GM12878 (cell line): ENCODE measurements around the gene GGT6. TPM values are rescaled to one million over a fixed set of nuclear protein-coding genes. Genes with fewer than 3 reads are reported as not detected.

Experiments used
- ATAC-seq: fragments of 200-7000 bp; cut with Tn5 transposase; 3 replicates; pipeline ENCODE4 v1.9.1; 2020; ENCODE audit warnings: mild to moderate bottlenecking, moderate library complexity
- BruUV-seq: library from RNA; stranded (reverse); fragments of 400-500 nt; replicated peaks from 2 replicates; lab custom pipeline; 2021; lab: Mats Ljungman, UMichigan
- CTCF ChIA-PET: fragments of 300-600 bp; sonication (Branson Sonifier 250); formaldehyde crosslinking; extraction: SDS; loops from one replicate; lab custom pipeline; 2021; ENCODE audit warnings: inconsistent platforms; lab: Yijun Ruan, JAX
- POLR2A ChIA-PET: fragments of 350-600 bp; formaldehyde crosslinking; extraction: SDS; loops from one replicate; lab custom pipeline; 2021; ENCODE audit warnings: inconsistent platforms; lab: Charles Lee
- RAD21 ChIA-PET: fragments of 300-600 bp; sonication (Branson Sonifier 250); formaldehyde crosslinking; loops from one replicate; lab custom pipeline; 2023; ENCODE audit warnings: antibody characterized with exemption; ENCODE audit not compliant: unreplicated experiment; lab: Charles Lee
- SMC1A ChIA-PET: fragments of 300-600 bp; sonication (Branson Sonifier 250); formaldehyde crosslinking; loops from one replicate; lab custom pipeline; 2023; ENCODE audit not compliant: unreplicated experiment, uncharacterized antibody; lab: Charles Lee
- DNase-seq: peaks from one replicate; pipeline ENCODE4 v3.0.0-alpha.2; 2011; ENCODE audit warnings: low read depth, low spot score
- FAIRE-seq: peaks from 3 replicates; lab custom pipeline; 2011; peaks lifted over from hg19 to GRCh38; lab: Jason Lieb, UNC
- H2AFZ ChIP-seq: 2 replicates; pipeline ENCODE4 v1.6.0; 2011; ENCODE audit warnings: low read depth, low read length, control low read depth; ENCODE audit not compliant: control insufficient read depth
- H3K27ac ChIP-seq: 2 replicates; pipeline ENCODE4 v1.5.1; 2011; ENCODE audit warnings: control low read depth; ENCODE audit not compliant: control insufficient read depth, insufficient read depth
- H3K27me3 ChIP-seq, 2 experiments: replicated peaks in 1 of 2; 2 replicates each; pipeline versions ENCODE4 v1.6.0 to v1.6.1; 2011; ENCODE audit warnings: low read length in 1 of 2; ENCODE audit not compliant: control insufficient read depth in 2 of 2, insufficient read depth in 2 of 2
- H3K36me3 ChIP-seq, 2 experiments: 2 replicates each; pipeline ENCODE4 v1.5.1; 2011; ENCODE audit warnings: low read length in 1 of 2; ENCODE audit not compliant: control insufficient read depth in 2 of 2, insufficient read depth in 2 of 2
- H3K4me1 ChIP-seq: 2 replicates; pipeline ENCODE4 v1.6.1; 2011; ENCODE audit warnings: mild to moderate bottlenecking, low read length, moderate library complexity, mixed read lengths; ENCODE audit not compliant: control insufficient read depth, insufficient read depth
- H3K4me2 ChIP-seq: 2 replicates; pipeline ENCODE4 v1.6.0; 2011; ENCODE audit warnings: control low read depth; ENCODE audit not compliant: control insufficient read depth, insufficient read depth
- H3K4me3 ChIP-seq: fragments of 200-600 bp; sonication (generic); 2 replicates; pipeline ENCODE4 v1.5.1; 2016
- H3K79me2 ChIP-seq: 2 replicates; pipeline ENCODE4 v1.6.0; 2011; ENCODE audit warnings: low read length; ENCODE audit not compliant: control insufficient read depth, insufficient read depth
- H3K9ac ChIP-seq: 2 replicates; pipeline ENCODE4 v1.8.0; 2011; ENCODE audit warnings: low read length, control low read depth, mixed read lengths; ENCODE audit not compliant: control insufficient read depth, insufficient read depth
- H3K9me3 ChIP-seq: replicated peaks from 3 replicates; pipeline ENCODE4 v1.5.1; 2011; ENCODE audit warnings: mild to moderate bottlenecking, low read length; ENCODE audit not compliant: control insufficient read depth, insufficient read depth
- H4K20me1 ChIP-seq: 2 replicates; pipeline ENCODE4 v1.6.0; 2011; ENCODE audit not compliant: control insufficient read depth, insufficient read depth
- ATF7 ChIP-seq: fragments of 450-650 bp; IDR thresholded peaks from 2 replicates; pipeline ENCODE4 v1.6.1; 2016; ENCODE audit warnings: low read depth, mild to moderate bottlenecking
- CBFB ChIP-seq: IDR thresholded peaks from 2 replicates; pipeline ENCODE4 v1.6.1; 2016; ENCODE audit warnings: antibody characterized with exemption, low read depth
- FOXK2 ChIP-seq: fragments of 450-650 bp; IDR thresholded peaks from 2 replicates; pipeline ENCODE4 v1.6.1; 2017; ENCODE audit warnings: mild to moderate bottlenecking, moderate library complexity
- PML ChIP-seq: IDR thresholded peaks from 2 replicates; pipeline ENCODE4 v1.6.1; 2012; ENCODE audit warnings: low read length, inconsistent platforms
- RB1 ChIP-seq: fragments of 450-650 bp; formaldehyde crosslinking; IDR thresholded peaks from 2 replicates; pipeline ENCODE4 v1.6.1; 2017; ENCODE audit warnings: mild to moderate bottlenecking, borderline replicate concordance
- TCF12 ChIP-seq: IDR thresholded peaks from 2 replicates; pipeline ENCODE4 v1.6.1; 2011; ENCODE audit warnings: low read depth, mild to moderate bottlenecking, low read length
- TCF7 ChIP-seq: IDR thresholded peaks from 2 replicates; pipeline ENCODE4 v1.6.1; 2014; ENCODE audit warnings: antibody characterized with exemption, borderline replicate concordance
- ZBED1 ChIP-seq: IDR thresholded peaks from 2 replicates; pipeline ENCODE4 v1.6.1; 2016; ENCODE audit warnings: borderline replicate concordance
- ZBTB40 ChIP-seq: fragments of 450-650 bp; IDR thresholded peaks from 2 replicates; pipeline ENCODE4 v1.6.1; 2016; ENCODE audit warnings: mild to moderate bottlenecking, moderate library complexity, borderline replicate concordance
- WGBS: methylation state at CpG from one replicate; pipeline ENCODE4 v1.1.6; 2016; ENCODE audit warnings: low lambda C conversion rate; ENCODE audit not compliant: insufficient replicate concordance, insufficient coverage; ENCODE audit errors: missing lambda C conversion rate; 5-methylcytosine and 5-hydroxymethylcytosine counted together
- in situ Hi-C: fragments of 300-500 bp; cut with MboI; formaldehyde crosslinking; loops from 9 replicates; pipeline ENCODE4 v1.14.3; 2018; ENCODE audit warnings: mixed read lengths
- intact Hi-C: fragments of 100-400 bp; cut with micrococcal nuclease; formaldehyde crosslinking; loops from one replicate; pipeline ENCODE4 v1.14.2; 2022; ENCODE audit not compliant: unreplicated experiment
- polyA plus RNA-seq, 11 experiments: library from polyadenylated mRNA; depleted of rRNA in 4 of 11; unstranded in 6 of 11; stranded (reverse) in 5 of 11; fragments of >200 nt; fragmentation: Nextera tagmentation in 4 of 11; fragmentation: Illumina TruSeq in 1 of 11; extraction: Ambion mirVana in 4 of 11; extraction: Trizol in 1 of 11; gene quantifications; 1 replicate in 1 of 11; 2 replicates in 10 of 11; pipeline versions ENCODE4 v1.2.1 to v1.2.3, GENCODE V29; 2011 to 2016; ENCODE audit warnings: inconsistent platforms in 2 of 11, missing spikeins in 2 of 11, low read depth in 1 of 11
- total RNA-seq, 4 experiments: library from RNA; depleted of rRNA in 3 of 4; stranded (reverse); fragments of >200 nt in 3 of 4; fragmentation: Illumina TruSeq in 1 of 4; extraction: Trizol in 1 of 4; gene quantifications; 2 replicates each; pipeline versions ENCODE4 v1.2.1 to v1.2.3, GENCODE V29; 2013 to 2021

GGT6 gene
- total and polyA plus RNA-seq, 10 of the 15 experiments (the other 5 are each of a cell fraction or from before 2014, with no cell fraction given): 0.01 to 0.26 (median 0.13) TPM; not detected in 5

- ChIA-PET CTCF (interaction anchor here (0.6 to 1.1 kb wide), 2 partner anchors 179 to 218 kb away, joined by 3 read pairs; no protein-coding TSS in a partner anchor), SMC1A (interaction anchor here (1.8 kb wide), 1 partner anchor 10 kb away, joined by 3 read pairs; no protein-coding TSS in a partner anchor), RAD21 (no interaction called here), POLR2A (interaction anchor here (0.6 to 1.9 kb wide), 2 partner anchors 9 to 436 kb away, joined by 4 read pairs; no protein-coding TSS in a partner anchor)
- TF ChIP-seq ZBTB40 (no peak), RB1 (no peak), ATF7 (no peak), CBFB (no peak), TCF7 (no peak), ZBED1 (no peak), TCF12 (no peak), PML (no peak), FOXK2 (no peak)
- no peaks in the 10 kb centered on the region for H3K79me2 ChIP-seq
- no peaks in the 10 kb centered on the region for H3K36me3 ChIP-seq
- H2AFZ ChIP-seq: no peak overlapping the region
- DNase-seq: no peak
- intact Hi-C loops (no loop called here), in situ Hi-C loops (no loop called here)
- H3K4me2 ChIP-seq: peak overlapping the region; percentile 86; the same call in 1 of the 2 replicates
- peaks cover 16% of the 10 kb centered on the region for H3K4me1 ChIP-seq
- no peak overlapping the region for H3K27ac ChIP-seq
- H3K9ac ChIP-seq: no peak overlapping the region
- no peaks in the 10 kb centered on the region for H3K27me3 ChIP-seq
- no peak overlapping the region for H3K4me3 ChIP-seq
- no TSS peak for BruUV-seq
- no peak for FAIRE-seq
- no peaks in the 10 kb centered on the region for H4K20me1 ChIP-seq
- no peaks in the 10 kb centered on the region; the same call in 2 of the 3 replicates for H3K9me3 ChIP-seq
- ATAC-seq: no peak
- WGBS: 92% methylated on average over 12 of the region's 14 CpGs
These were observed 41.0 kb downstream of the GGT6 start for GRCh38 chr17:4519361-4519788.
